CD14-positive monocyte (primary cell): Measurements from ENCODE around the gene GP1BA. TPM values are rescaled to one million over a fixed set of nuclear protein-coding genes. Genes with fewer than 3 reads are reported as not detected.

Experiments
- DNase-seq, 3 donors: peaks; one replicate each; pipeline ENCODE4 v3.0.0-alpha.2; 2011 to 2022
- H2AFZ ChIP-seq: 2 replicates; pipeline ENCODE4 v1.6.0; 2012; ENCODE audit warnings: mild to moderate bottlenecking, low read depth, low read length, inconsistent platforms; ENCODE audit not compliant: insufficient read depth, poor library complexity, severe bottlenecking
- H3K27ac ChIP-seq, 2 donors: 1 replicate in 1 of 2; 2 replicates in 1 of 2; pipeline ENCODE4 v1.5.1; 2012 to 2013; ENCODE audit warnings: low read length in 2 of 2, control low read depth in 1 of 2, inconsistent platforms in 1 of 2, low read depth in 1 of 2, mild to moderate bottlenecking in 1 of 2
- H3K27me3 ChIP-seq, 2 donors: one replicate each; pipeline versions ENCODE4 v1.6.0 to v1.6.1; 2011 to 2013; ENCODE audit warnings: low read length in 2 of 2; ENCODE audit not compliant: control insufficient read depth in 2 of 2, insufficient read depth in 2 of 2
- H3K36me3 ChIP-seq, 2 donors: replicated peaks in 1 of 2; 1 replicate in 1 of 2; 2 replicates in 1 of 2; pipeline versions ENCODE4 v1.5.1 to v1.6.1; 2012 to 2013; ENCODE audit warnings: low read length in 2 of 2, control low read depth in 1 of 2, inconsistent platforms in 1 of 2, mild to moderate bottlenecking in 1 of 2; ENCODE audit not compliant: insufficient read depth in 2 of 2, control insufficient read depth in 1 of 2
- H3K4me1 ChIP-seq, 2 donors: 1 replicate in 1 of 2; 2 replicates in 1 of 2; pipeline versions ENCODE4 v1.5.1 to v1.6.1; 2012 to 2013; ENCODE audit warnings: low read length in 2 of 2, control low read depth in 1 of 2, inconsistent platforms in 1 of 2, mild to moderate bottlenecking in 1 of 2, moderate library complexity in 1 of 2; ENCODE audit not compliant: insufficient read depth in 2 of 2, control insufficient read depth in 1 of 2
- H3K4me2 ChIP-seq: replicated peaks from 2 replicates; pipeline ENCODE3; 2012; ENCODE audit warnings: low read length, moderate library complexity, mild to moderate bottlenecking; ENCODE audit not compliant: poor library complexity, severe bottlenecking; ENCODE audit errors: extremely low read depth
- H3K4me3 ChIP-seq, 3 experiments: fragments of 200-600 bp in 1 of 3; sonication (generic) in 1 of 3; replicated peaks in 1 of 3; 1 replicate in 2 of 3; 2 replicates in 1 of 3; pipeline ENCODE4 v1.5.1; 2011 to 2013; ENCODE audit warnings: low read length in 3 of 3, mild to moderate bottlenecking in 3 of 3, control low read depth in 2 of 3, low read depth in 2 of 3, inconsistent platforms in 1 of 3, moderate library complexity in 1 of 3
- H3K79me2 ChIP-seq: 2 replicates; pipeline ENCODE4 v1.6.0; 2012; ENCODE audit warnings: mild to moderate bottlenecking, control low read depth, inconsistent platforms, low read length, moderate library complexity; ENCODE audit not compliant: insufficient read depth
- H3K9ac ChIP-seq: 2 replicates; pipeline ENCODE4 v1.6.0; 2017; ENCODE audit warnings: low read length, mild to moderate bottlenecking; ENCODE audit not compliant: insufficient read depth, poor library complexity, severe bottlenecking
- H3K9me3 ChIP-seq, 2 donors: replicated peaks in 1 of 2; 1 replicate in 1 of 2; 2 replicates in 1 of 2; pipeline versions ENCODE4 v1.5.1 to v1.6.1; 2012 to 2013; ENCODE audit warnings: low read length in 2 of 2, control low read depth in 1 of 2; ENCODE audit not compliant: control insufficient read depth in 1 of 2, insufficient read depth in 1 of 2
- H4K20me1 ChIP-seq: 2 replicates; pipeline ENCODE4 v1.6.0; 2012; ENCODE audit warnings: mild to moderate bottlenecking, low read length, control low read depth, moderate library complexity; ENCODE audit not compliant: insufficient read depth
- H3K27ac Mint-ChIP-seq, 7 donors: one replicate each; pipeline ENCODE4 v1.8.0; 2020; ENCODE audit warnings: mild to moderate bottlenecking in 7 of 7, mixed read lengths in 7 of 7, moderate library complexity in 6 of 7, inconsistent platforms in 2 of 7
- H3K27me3 Mint-ChIP-seq, 3 donors: one replicate each; pipeline ENCODE4 v1.8.0; 2021 to 2022; ENCODE audit warnings: low read depth in 3 of 3, mild to moderate bottlenecking in 3 of 3, mixed read lengths in 3 of 3, moderate library complexity in 3 of 3, inconsistent platforms in 1 of 3
- H3K36me3 Mint-ChIP-seq, 2 donors: one replicate each; pipeline ENCODE4 v1.8.0; 2020; ENCODE audit warnings: mixed read lengths in 2 of 2, inconsistent platforms in 1 of 2, mild to moderate bottlenecking in 1 of 2
- H3K4me1 Mint-ChIP-seq: one replicate; pipeline ENCODE4 v1.8.0; 2020; ENCODE audit warnings: mild to moderate bottlenecking, mixed read lengths
- H3K4me3 Mint-ChIP-seq, 2 donors: one replicate each; pipeline ENCODE4 v1.8.0; 2020; ENCODE audit warnings: mild to moderate bottlenecking in 2 of 2, mixed read lengths in 2 of 2, moderate library complexity in 1 of 2
- H3K9me3 Mint-ChIP-seq, 7 donors: one replicate each; pipeline ENCODE4 v1.8.0; 2020 to 2022; ENCODE audit warnings: mixed read lengths in 7 of 7, mild to moderate bottlenecking in 6 of 7, moderate library complexity in 6 of 7, inconsistent platforms in 2 of 7
- WGBS: methylation state at CpG from one replicate; pipeline ENCODE4 v1.1.5; 2013; ENCODE audit warnings: missing lambda C conversion rate; ENCODE audit not compliant: insufficient coverage; 5-methylcytosine and 5-hydroxymethylcytosine counted together
- intact Hi-C, 2 donors: fragments of 100-400 bp; cut with micrococcal nuclease; formaldehyde crosslinking; loops; one replicate each; pipeline versions ENCODE4 v1.15.0 to v1.15.1; 2023
- polyA plus RNA-seq, 3 donors: library from polyadenylated mRNA; depleted of rRNA in 1 of 3; unstranded in 2 of 3; stranded (reverse) in 1 of 3; fragments of 300-500 nt in 2 of 3; fragments of >200 nt in 1 of 3; fragmentation: Illumina TruSeq in 2 of 3; gene quantifications; 1 replicate in 2 of 3; 2 replicates in 1 of 3; pipeline ENCODE4 v1.2.3, GENCODE V29; 2012 to 2021
- TF ChIP-seq, protein P1 (sequence below): fragments of 200-600 bp; IDR thresholded peaks from one replicate; pipeline ENCODE4 v1.8.0; 2022; ENCODE audit warnings: antibody characterized with exemption, mild to moderate bottlenecking

Gene GP1BA
- polyA plus RNA-seq, 3 donors = 0.24 to 0.29 TPM; not detected in 1

DNA sequence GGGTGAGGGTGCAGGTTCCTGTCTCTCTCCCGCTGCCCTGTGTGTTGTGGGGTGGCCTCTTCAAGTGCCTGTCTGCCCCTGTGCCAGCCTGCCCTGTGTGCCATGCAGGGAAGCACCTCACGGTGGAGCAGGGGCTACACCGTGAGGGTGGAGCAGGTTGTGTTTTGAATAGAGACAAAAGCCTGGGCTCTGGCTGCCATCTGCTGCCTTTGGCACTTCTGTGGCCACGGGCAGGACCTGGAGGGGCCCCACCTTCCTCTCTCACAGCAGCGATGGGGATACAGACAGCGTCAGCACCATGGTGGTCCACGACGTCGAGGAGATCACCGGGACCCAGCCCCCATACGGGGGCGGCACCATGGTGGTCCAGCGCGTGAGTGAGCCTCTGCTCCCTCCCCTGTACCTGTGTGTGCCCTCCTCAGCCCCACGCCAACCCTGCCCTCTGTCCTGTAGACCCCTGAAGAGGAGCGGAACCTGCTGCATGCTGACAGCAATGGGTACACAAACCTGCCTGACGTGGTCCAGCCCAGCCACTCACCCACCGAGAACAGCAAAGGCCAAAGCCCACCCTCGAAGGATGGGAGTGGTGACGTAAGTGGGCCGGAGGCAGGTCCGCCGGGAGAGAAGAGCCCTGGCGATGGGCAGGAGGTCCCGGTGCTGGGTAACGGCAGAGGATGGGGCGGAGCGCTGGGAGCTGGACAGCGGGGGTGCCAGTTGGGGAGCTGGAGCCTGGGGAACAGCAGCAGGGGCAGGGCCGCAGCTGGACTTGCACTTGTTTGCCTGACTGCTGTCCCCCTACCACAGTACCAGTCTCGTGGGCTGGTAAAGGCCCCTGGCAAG, 38.1 kb upstream of the GP1BA start:
- no peaks in the 10 kb centered on the region for H3K9me3 ChIP-seq
- peaks cover 76 to 84% of the 10 kb centered on the region in 2 donors for H3K36me3 ChIP-seq
- TF ChIP-seq, protein P1, sequence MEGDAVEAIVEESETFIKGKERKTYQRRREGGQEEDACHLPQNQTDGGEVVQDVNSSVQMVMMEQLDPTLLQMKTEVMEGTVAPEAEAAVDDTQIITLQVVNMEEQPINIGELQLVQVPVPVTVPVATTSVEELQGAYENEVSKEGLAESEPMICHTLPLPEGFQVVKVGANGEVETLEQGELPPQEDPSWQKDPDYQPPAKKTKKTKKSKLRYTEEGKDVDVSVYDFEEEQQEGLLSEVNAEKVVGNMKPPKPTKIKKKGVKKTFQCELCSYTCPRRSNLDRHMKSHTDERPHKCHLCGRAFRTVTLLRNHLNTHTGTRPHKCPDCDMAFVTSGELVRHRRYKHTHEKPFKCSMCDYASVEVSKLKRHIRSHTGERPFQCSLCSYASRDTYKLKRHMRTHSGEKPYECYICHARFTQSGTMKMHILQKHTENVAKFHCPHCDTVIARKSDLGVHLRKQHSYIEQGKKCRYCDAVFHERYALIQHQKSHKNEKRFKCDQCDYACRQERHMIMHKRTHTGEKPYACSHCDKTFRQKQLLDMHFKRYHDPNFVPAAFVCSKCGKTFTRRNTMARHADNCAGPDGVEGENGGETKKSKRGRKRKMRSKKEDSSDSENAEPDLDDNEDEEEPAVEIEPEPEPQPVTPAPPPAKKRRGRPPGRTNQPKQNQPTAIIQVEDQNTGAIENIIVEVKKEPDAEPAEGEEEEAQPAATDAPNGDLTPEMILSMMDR = no peak
- H3K27ac ChIP-seq = no peak overlapping the region
- no peak overlapping the region for H3K9ac ChIP-seq
- intact Hi-C loops = no loop called here
- H3K79me2 ChIP-seq = no peaks in the 10 kb centered on the region
- H3K4me1 ChIP-seq = peaks cover 5 to 7% of the 10 kb centered on the region in 2 donors
- H3K4me3 ChIP-seq = no peak overlapping the region
- peaks cover 0 to 2% (median 0%) of the 10 kb centered on the region in 7 donors for H3K9me3 Mint-ChIP-seq
- H4K20me1 ChIP-seq = peaks cover 4% of the 10 kb centered on the region
- H2AFZ ChIP-seq = no peak overlapping the region
- WGBS = 91% methylated on average over 26 of the region's 31 CpGs
- H3K4me3 Mint-ChIP-seq = no peak overlapping the region
- peak in 1 of 3 donors; percentile 5 for DNase-seq
- peaks cover 74 to 89% of the 10 kb centered on the region in 2 donors for H3K36me3 Mint-ChIP-seq
- H3K27ac Mint-ChIP-seq = peak overlapping the region in 1 of 7 donors; percentile 24
- peaks cover 7% of the 10 kb centered on the region for H3K4me1 Mint-ChIP-seq
- peaks cover 7 to 11% (median 9%) of the 10 kb centered on the region in 3 donors for H3K27me3 Mint-ChIP-seq
- no peak overlapping the region for H3K4me2 ChIP-seq
- H3K27me3 ChIP-seq = peaks cover 0 to 5% of the 10 kb centered on the region in 2 donors

DNA sequence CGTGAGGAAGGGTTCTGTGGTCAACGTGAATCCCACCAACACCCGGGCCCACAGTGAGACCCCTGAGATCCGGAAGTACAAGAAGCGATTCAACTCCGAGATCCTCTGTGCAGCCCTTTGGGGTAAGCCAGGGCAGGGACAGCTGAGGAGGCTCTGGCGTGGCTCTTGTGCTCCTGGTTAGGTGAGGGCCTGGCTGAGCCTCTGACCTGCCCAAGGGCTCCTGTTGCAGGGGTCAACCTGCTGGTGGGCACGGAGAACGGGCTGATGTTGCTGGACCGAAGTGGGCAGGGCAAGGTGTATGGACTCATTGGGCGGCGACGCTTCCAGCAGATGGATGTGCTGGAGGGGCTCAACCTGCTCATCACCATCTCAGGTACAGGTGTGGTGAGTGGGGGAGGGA, 37.0 kb upstream of the GP1BA start:
- Histone ChIP-seq H3K4me2 (no peak overlapping the region), H3K79me2 (no peaks in the 10 kb centered on the region), H3K9ac (no peak overlapping the region), H4K20me1 (no peaks in the 10 kb centered on the region), H2AFZ (no peak overlapping the region), H3K27me3 (peaks cover 0 to 11% of the 10 kb centered on the region in 2 donors), H3K36me3 (peaks cover 75 to 76% of the 10 kb centered on the region in 2 donors), H3K9me3 (no peaks in the 10 kb centered on the region), H3K4me3 (no peak overlapping the region), H3K4me1 (peaks cover 13 to 18% of the 10 kb centered on the region in 2 donors), H3K27ac (no peak overlapping the region)
- DNase-seq = peak in 1 of 3 donors; percentile 8
- H3K36me3 Mint-ChIP-seq = peaks cover 74 to 79% of the 10 kb centered on the region in 2 donors
- H3K27ac Mint-ChIP-seq = peak overlapping the region in 3 of 7 donors; percentile 44 to 74 (median 60)
- intact Hi-C loops = no loop called here
- H3K27me3 Mint-ChIP-seq = peaks cover 15 to 21% (median 15%) of the 10 kb centered on the region in 3 donors
- TF ChIP-seq, protein P1 = no peak
- 98% methylated on average over 10 of the region's 13 CpGs for WGBS
- H3K4me3 Mint-ChIP-seq = no peak overlapping the region
- peaks cover 13% of the 10 kb centered on the region for H3K4me1 Mint-ChIP-seq
- H3K9me3 Mint-ChIP-seq = peaks cover 0 to 3% (median 0%) of the 10 kb centered on the region in 7 donors
